Measurements from ENCODE around the gene PALLD.

Gene PALLD

DNA sequence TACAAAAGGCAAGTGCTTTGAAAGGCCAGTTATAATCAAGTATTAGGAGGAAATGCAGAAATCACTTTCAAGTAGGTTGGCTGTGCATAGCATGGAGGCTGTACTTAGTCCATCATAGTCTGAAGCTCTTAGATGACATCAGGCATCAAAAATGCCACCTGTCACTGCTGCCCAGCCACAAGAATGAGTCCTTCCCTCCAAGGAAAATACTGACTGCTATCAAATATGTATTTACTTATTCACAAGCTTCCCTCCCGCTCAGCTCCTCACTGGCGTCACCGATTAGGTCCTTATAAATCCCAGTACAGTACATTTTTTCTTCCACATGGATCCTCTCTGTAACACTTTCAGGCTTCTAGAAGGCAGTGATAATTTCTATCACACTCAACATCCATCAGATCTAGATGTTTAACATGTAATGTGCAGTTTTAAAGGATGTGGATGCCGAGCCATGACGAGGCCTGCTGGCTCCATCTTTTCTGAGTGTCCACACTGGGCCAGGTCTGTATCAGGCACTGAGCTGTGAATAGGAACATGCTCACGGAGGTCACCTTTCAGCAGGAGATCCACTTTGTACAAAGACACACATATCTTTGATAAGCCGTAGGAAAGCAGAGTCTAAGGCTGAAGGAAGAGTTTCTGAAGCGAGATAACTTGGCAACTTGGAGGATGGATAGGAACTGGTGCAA lies 121.9 kb downstream of the PALLD start:
- DNase-seq (ENCODE audit: low spot score): peak; percentile 77
- no peak for FAIRE-seq

DNA sequence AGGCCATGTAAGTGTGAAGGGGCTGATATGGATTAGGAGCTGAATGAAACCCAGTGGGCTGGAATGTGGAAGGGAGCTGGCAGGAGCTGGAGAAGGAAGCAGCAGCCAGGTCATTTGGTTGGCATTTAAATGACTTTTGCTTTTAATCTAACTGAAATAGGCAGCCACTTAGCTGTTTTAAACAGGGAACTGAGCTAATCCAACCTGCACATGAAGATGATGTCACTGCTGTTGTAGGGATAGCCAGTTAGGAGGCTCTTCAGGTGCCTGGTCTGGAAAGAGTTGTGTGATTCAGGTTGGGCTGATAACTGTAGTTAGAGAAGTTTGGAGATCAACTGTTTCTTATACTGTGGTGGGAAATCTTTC lies 122.4 kb downstream of the PALLD start:
- DNase-seq (ENCODE audit: low spot score): no peak

DNA sequence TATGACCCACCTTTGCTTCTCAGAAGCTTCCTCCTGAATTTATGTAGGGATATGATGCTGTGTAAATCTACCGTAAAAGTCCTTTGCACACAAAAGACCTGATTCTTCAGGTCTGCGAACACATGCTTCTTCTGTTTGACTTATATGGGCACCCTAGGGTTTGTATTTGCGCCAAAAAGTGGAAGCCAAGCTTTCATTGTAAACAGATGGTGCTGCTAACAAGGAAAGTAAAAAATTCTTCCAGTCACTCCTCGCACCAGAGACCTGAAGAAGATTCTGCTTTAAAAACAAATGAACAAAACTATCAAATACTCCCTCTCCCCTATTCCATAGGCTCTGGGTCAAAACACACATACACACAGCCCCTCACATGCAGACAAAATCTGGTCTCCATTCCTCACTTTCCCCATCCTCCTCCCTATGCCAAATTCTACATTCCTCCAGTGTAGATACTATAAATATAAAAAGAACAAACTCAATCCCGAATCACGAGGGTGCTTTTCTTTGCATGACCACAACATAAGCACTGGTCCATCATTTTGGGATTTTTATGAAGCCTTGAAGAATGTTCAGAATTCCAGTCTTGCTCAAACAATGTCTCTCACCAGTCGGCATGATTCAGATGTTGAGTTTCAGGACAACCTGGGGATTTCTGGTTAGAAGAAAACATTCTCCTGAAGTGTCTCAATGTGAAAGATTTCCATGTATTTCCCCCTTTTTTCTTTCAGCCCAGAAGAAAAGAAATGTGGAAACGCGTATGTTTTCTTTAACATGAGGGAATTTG lies 125.1 kb downstream of the PALLD start:
- DNase-seq (ENCODE audit: low spot score) (no peak), FAIRE-seq (no peak)

More for the DNA sequence above, 122.4 kb downstream of the PALLD start:
- no peak for FAIRE-seq

DNA sequence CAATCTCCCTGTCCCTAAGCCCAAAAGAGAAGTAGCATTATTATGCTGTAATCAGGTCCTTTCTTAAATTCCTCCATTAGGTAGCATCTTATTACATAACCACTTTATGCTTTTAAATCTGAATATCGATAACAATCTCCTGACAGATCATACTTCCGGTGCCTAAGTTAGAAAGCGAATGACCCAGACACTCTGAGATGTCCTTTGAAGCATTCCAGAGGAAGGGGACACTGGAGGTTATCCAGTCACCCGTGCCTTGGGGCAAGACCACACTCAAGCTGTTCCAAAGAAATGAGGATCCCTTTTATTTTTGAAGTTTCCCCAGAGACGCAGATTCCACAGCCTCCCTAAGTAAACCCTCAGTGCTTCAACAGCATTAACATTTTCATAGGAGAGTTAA lies 125.7 kb downstream of the PALLD start:
- no peak for DNase-seq (ENCODE audit: low spot score)
- no peak for FAIRE-seq

DNA sequence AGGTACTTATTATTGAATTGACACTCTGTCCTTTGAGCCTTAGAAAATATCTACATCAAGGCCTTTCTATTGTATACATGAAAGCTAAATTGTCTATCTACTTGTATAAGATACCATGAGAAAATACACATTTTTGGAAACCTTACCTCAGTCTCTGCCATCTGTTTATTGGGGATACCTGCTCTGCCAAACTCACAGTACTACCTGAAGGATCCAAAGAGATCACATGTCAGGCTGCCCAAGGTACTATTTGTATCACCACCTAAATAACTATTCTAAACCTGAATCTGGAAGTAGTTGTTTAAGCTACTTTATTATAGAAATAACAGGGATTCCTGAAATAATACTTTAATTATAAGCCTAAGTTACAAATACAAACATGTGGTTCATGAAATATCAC lies 126.2 kb downstream of the PALLD start:
- FAIRE-seq (no peak), DNase-seq (ENCODE audit: low spot score) (no peak)

DNA sequence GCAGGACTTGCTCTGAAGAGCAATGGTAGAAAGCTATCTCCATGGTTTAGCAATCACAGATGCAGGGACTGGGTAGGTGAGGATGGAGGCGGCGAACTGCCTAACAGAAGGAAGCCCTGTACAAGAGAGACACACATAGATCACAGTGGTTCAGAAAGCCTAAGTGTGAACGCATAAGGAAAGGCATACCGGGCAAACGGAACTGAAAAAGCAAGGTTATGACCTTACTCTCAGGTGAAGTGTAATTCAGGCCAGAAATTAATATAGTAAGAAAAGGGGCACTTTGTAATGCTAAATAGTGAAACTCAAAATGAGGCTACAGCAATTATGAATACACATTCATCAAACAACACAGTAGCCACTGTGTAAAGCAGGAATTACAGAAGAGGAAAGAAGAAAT lies 126.6 kb downstream of the PALLD start:
- FAIRE-seq: peak; percentile 30
- no peak for DNase-seq (ENCODE audit: low spot score)

DNA sequence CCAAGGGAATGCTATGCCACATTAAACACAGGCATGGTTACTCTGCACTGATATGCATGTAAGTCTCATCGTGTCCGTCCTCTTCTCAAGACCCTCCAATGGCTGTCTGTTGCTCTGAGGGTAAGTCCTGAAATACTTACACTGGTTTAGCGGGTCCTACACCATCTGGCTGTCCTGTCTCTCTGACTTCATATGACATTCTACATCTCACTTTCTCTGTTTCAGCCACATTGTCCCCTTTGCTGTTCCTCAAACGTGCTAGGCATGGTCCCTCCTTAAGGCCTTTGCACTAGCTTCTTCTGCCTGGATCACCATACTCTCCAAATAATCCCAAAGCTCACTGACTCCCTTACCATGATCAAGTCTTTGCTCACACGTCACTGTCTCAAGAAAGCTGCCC lies 131.4 kb downstream of the PALLD start:
- no peak for FAIRE-seq
- no peak for DNase-seq (ENCODE audit: low spot score)

DNA sequence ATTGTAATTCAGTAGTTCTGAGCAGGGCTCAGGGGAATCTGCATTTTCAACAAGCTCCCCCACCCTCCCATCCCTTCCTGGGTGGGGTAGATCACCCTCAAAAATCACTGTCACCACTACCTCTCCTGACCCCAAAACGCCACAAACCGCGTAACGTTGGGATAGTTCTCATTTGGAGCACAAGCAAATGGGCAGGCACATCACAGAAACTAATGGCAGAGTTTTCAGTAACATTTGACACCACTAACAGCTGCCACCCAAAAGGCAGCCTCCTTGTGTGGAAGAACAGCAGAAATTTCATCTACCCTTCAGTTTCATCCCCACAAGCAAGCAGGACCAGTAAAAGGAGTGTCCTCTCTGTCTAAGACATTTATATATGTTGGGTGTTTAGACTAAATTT lies 132.7 kb downstream of the PALLD start:
- FAIRE-seq (peak; percentile 70), DNase-seq (ENCODE audit: low spot score) (no peak)

DNA sequence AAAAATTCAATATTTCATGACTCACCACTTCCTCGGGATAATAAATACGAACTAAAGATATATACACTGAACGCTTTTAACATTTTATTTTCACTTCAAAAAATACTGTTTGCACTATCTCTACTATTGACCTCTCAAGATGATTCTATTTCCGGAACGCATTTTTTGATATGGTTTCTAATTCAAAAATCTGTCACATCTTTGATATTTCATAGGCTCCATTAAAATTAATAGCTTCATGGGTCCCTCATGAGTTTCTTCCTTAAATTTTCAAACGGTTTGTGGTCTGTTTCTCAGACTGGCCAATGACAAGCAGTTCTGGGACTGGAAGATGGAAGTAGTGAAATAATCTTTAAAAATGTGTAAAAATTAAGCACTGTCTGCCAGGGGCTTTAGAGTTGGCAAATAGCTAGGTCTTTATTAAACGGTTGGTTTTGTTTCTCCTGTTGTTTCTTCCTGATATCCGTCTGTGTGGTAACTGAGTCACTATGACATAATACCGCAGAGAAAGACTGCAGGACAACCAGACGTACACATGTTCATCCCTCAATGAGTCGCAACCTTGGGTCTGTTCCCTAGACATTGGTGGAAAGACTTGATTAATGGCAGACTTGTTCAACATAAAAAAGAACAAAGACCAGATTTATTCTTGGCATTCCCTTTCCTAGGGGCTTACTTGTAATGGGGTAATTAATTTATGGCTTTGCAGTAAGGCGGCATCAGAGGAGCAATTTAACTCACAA lies 133.8 kb downstream of the PALLD start:
- no peak for FAIRE-seq
- DNase-seq (ENCODE audit: low spot score): peak; percentile 70

DNA sequence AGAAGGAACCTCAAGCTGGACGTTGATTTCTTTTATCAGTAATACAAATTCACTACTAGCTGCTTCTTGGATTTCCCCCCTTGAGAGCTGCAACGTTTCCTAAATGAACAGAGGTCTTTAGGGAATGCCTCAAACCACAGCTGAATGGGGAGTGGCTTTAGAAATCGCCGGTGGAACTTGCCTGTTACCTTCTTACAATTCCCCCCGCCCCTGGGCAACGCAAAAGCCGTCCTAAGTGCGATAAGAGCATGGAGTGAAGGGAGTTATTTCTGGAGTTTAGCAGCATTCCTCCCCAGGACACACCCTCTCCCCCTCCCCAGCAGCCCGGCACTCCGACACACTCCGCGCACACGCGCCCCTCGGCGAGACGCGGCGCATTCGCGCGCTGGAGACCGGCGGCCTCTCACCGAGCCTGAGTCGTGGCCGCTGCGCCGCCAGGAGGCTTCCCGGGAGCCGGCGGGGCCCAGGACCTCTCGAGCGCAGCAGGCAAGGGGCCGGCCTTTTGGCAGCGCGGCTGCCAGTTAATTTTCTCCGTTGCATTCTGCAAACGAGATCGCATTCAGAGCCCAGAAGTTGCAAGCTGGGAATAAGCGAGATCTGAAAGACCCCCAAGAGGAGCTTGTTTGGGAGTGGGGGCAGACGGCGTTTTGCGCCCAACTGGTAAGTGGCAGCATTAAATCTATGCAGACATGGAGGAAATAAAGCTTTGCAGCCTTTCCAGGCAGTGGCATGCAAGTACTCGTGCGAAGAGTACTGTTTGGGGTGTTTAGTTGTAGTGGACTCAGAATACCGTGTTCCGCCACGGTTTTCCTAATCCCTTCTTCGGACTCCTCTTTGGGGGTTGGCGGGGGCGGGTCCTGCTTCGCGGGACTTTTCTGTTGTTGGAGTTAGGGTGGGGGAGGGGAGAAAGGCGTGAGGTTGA lies 134.7 kb downstream of the PALLD start:
- FAIRE-seq: peak; percentile 77
- peak; percentile 75 for DNase-seq (ENCODE audit: low spot score)

DNA sequence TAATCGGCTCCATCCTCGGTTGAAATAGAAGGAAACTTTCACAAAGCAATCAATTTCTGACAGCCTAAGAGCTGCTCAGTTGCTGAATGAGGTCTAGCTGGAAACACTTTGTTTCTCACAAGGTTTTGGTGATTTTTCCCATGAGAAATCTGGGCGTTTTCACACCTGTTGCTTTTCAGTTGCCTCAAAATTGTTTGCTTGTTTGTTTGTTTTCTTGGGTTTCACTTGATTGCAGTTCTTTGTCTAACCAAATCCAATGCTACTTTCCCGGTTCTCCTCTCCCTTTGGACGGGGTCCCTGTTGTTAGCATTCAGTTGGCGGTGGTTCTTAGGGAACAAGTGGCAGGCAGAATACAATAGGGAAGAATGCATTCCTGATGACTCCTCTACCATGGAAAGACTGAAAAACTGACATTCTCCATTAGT lies 135.5 kb downstream of the PALLD start:
- DNase-seq (ENCODE audit: low spot score): no peak
- FAIRE-seq: no peak

DNA sequence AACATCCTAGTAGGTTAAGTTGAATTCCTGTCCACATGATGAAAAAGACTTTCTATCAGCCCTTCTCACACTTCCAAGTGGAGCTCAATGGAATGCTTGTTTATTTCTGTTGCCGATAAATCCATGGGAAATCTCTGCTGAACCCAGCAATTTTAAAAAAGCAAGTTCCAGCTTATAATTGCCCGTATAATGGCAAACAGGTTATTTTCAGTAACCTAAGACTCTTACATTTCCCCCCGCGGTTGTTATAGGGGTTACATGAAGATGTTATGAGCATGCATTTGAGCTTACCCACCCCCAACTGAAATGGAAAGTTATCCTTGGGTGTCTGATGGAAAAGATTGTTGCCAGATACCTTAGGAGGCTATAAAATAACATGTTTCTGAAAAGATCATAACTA lies 136.2 kb downstream of the PALLD start:
- FAIRE-seq (no peak), DNase-seq (ENCODE audit: low spot score) (no peak)

DNA sequence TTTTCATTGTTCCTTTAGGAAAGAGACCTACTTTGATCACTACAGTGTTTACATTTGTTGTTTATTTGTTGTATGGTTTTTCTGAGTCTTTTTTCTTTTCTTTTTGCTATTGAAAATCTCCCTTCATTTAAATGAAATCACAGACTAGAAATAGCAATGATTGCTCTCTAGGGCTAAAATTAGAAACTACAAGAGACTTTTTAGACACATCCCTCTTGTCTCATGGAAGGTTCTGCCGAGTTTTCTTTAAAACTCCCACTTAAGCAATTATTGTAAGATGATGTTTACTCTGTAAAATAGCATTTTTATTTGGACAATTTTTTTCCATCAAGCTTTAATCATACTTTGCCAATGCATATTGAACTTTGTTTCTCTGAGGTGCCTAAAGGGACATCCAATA lies 136.6 kb downstream of the PALLD start:
- no peak for FAIRE-seq
- no peak for DNase-seq (ENCODE audit: low spot score)

DNA sequence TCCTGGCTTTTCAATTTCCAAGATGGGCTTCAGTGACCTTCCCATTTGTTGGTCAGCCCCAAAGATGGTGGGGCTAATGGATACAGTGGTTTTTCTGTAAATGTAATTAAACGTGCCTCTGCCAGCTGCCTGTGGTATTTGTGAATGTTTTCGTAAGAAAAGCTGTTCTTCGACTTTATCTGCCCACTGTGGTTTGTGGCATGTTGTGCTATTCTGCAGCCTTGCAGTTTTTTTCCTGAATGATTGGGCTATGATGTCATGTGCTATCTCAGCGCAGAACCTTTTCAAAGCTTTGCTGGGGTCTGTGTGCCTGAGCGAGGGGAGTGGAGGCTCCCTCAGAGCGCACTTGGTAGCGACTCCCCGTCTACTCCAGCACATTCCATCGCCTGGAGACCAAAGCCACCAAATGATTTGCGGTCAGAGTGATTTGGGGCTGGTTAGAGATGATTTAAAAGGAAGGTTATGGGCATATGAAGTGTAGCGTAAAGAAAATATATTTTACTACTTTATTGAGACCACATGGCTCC lies 137.5 kb downstream of the PALLD start:
- FAIRE-seq (peak; percentile 94), DNase-seq (ENCODE audit: low spot score) (peak; percentile 90)

DNA sequence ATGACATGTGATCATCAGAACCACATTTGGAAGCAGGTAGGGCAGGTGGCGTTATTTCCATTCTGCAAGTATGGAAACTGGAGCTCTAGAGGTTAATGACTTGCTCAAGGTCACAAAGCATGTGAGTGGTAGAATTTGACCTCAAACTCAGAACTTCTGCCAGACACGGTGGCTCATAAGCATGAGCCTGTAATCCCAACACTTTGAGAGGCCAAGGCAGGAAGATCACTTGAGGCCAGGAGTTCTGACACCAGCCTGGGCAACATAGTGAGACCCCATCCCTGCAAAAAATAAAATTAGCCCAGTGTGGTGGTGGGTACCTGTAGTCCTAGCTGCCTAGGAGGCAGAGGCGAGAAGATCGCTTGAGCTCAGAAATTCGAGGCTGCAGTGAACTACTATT lies 139.2 kb downstream of the PALLD start:
- no peak for FAIRE-seq

DNA sequence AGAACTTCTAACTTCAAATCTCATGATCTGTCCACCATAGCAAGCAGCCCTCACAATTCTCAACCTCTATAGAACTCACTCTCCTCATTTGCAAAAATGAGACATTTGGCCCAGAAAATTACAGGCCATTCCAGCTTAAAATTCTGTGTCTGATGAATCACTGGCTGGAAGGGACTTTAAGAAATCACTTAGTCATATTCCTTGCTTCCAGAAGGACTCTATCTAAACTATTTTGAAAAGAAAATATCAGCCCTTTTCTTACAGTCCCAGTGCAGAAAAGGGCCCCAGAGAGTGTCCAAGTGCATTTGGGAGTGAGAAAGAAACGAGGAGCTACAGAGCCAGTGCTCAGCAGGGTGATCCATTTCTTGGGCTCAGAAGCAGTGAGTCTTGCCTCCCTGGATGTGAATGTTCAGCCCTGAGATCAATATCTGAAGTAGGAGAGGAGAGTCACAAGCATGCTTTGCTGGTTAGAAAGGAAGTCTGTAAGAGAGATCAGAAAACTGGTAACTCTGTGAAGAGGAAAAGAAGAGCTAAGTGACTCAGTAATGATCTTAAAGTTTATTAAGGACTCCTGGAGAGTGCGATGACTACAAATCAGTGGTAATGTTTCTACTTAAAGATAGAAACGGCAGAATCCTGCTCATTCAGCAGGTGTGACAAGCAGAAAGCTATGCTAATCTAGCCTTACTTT lies 139.8 kb downstream of the PALLD start:
- DNase-seq (ENCODE audit: low spot score): no peak
- FAIRE-seq: no peak

More for the DNA sequence above, 139.2 kb downstream of the PALLD start:
- no peak for DNase-seq (ENCODE audit: low spot score)

DNA sequence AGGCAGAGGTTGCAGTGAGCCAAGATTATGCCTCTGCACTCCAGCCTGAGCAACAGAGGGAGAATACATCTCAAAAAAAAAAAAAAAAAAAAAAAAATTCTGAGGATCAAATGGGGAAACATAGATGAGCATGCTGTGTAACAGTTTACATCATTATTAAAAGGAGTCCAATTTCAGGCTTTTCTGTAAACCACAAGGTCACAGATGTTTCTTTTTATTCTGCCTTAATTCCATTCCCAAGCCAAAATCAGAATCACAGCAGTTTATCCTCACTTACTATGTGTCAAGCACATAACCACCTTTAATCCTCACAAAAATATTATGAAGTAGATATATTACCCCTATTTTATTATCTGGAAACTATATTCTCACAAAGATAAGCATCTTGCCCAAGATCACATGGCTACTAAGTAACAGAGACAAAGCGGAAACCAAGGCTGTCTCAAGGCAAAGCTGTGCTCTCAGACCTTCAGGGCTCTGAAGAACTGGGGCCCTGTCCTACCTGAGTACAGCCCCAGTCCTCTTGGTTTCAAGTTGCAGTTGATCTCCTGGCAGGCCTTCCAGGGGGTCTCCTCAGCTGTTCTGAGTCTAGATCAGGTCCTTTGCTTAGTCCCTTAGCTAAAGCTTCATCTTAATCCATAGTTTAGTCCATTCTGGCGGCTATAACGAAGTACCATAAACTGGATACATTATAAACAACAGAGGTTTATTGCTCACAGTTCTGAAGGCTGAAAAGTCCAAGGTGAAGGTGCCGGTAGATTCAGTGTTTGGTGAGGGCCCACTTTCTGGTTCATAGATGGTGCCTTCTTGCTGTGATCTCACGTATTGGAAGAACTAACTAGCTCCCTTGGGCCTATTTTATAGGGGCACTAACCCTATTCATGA lies 141.3 kb downstream of the PALLD start:
- DNase-seq (ENCODE audit: low spot score) (no peak), FAIRE-seq (no peak)

DNA sequence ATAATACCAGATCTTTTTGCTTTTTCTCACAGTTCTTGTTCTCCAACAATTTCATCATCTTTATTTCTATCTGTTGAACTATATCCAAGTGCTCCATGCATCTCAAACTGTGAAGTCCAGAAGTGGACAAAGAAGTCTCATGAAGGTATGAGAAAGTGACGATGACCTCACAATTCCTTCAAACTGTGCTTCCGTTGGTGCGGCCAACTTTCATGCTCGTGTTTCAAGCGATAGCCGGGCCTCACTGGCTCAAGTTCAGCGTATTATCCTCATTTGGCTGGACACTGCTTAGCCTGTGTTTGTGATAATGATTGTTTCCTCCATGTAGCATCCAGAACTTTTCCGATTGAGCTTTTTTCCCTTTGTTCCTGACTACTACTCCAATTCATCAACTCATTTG lies 143.1 kb downstream of the PALLD start:
- FAIRE-seq (no peak), DNase-seq (ENCODE audit: low spot score) (no peak)

DNA sequence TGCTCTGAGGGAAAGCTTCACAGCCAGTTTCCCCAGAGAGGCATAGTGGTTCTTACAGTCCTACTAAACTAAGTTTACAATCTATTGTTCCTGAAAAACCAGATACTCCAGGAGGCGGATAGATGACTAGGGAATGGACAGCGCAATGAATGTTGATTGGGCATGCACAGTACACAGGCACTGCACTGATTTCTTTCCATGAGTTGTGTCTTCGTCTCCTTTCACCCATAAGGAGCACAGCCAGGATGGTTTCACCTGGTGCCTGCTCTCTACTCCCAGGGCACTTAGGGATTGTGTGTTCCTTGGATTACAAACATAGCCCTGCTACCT lies 144.9 kb downstream of the PALLD start:
- DNase-seq (ENCODE audit: low spot score) (no peak), FAIRE-seq (no peak)

DNA sequence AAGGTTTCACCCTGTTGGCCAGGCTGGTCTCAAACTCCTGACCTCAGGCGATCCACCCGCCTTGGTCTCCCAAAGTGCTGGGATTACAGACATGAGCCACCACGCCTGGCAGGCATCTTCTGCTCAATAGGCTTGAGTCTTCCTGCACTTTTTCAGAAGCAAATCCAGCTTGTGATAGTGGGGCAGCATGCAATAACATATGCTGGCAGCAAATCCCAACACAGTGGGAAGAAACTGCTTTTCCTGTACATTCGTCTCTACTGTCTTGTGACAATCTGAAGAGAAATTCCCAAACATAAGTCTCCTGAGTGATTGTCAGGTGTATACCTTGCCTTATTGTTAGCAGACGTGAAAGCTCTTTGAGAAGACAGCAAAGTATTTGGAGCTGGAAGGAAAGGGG lies 145.7 kb downstream of the PALLD start:
- FAIRE-seq (no peak), DNase-seq (ENCODE audit: low spot score) (no peak)

Measured in urothelium cell line (cell line).